ENCODE data around the gene TM7SF2. TPM values are rescaled to one million over a fixed set of nuclear protein-coding genes. Genes with fewer than 3 reads are reported as not detected.
"Not testable (repeated sequence)": the region's sequence is repeated elsewhere in the genome, so short reads cannot be mapped to it uniquely, and the experiment has no call there.

Gene TM7SF2
- total RNA-seq, 2 donors from 2014 or later, result 134 to 199 TPM

GRCh38 chr11:65118097-65118837, 6.6 kb downstream of the TM7SF2 start:
- peaks cover 34% of the 10 kb centered on the region for H3K36me3 ChIP-seq
- peaks cover 0 to 52% of the 10 kb centered on the region in 2 donors for H3K4me1 ChIP-seq
- no peak overlapping the region for H3K4me3 ChIP-seq
- peak overlapping the region; percentile 57 to 75 for H3K27ac ChIP-seq
- no peak for DNase-seq (ENCODE audit: low spot score)
- H3K9me3 ChIP-seq, result no peaks in the 10 kb centered on the region
- H3K27me3 ChIP-seq, result no peaks in the 10 kb centered on the region
- TF ChIP-seq, protein P1, sequence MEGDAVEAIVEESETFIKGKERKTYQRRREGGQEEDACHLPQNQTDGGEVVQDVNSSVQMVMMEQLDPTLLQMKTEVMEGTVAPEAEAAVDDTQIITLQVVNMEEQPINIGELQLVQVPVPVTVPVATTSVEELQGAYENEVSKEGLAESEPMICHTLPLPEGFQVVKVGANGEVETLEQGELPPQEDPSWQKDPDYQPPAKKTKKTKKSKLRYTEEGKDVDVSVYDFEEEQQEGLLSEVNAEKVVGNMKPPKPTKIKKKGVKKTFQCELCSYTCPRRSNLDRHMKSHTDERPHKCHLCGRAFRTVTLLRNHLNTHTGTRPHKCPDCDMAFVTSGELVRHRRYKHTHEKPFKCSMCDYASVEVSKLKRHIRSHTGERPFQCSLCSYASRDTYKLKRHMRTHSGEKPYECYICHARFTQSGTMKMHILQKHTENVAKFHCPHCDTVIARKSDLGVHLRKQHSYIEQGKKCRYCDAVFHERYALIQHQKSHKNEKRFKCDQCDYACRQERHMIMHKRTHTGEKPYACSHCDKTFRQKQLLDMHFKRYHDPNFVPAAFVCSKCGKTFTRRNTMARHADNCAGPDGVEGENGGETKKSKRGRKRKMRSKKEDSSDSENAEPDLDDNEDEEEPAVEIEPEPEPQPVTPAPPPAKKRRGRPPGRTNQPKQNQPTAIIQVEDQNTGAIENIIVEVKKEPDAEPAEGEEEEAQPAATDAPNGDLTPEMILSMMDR (IDR thresholded peaks at IDR 0.05), result peak in 1 of 2 donors; percentile 34

DNA sequence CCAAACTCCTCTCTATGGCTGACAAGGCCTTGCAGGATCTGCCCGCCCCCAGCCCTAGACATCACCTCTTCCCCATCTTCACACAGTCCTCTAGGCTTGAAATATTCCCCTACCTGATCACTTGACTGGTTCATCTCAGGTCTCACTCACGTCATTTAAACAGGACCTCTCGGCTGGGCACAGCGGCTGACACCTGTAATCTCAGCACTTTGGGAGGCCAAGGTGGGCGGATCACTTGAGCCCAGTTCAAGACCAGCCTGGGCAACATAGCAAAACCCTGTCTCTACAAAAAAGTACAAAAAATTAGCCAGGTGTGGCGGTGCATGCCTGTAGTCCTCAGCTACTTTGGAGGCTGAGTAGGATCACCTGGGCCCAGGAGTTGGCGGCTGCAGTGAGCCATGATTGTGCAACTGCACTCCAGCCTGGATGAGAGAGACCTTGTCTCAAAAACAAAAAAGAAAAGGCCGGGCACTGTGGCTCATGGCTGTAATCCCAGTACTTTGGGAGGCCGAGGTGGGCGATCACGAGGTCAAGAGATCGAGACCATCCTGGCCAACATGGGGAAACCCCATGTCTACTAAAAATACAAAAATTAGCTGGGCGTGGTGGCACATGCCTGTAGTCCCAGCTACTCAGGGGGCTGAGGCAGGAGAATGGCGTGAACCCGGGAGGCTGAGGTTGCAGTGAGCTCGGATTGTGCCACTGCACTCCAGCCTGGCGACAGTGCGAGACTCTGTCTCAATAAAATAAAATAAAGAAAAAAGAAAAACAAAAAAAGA, 7.4 kb downstream of the TM7SF2 start:
- not testable (repeated sequence) for H3K27me3 ChIP-seq; H3K4me3 ChIP-seq; H3K9me3 ChIP-seq; DNase-seq (ENCODE audit: low spot score)
- peak overlapping the region in 1 of 2 donors; percentile 8 for H3K27ac ChIP-seq
- H3K4me1 ChIP-seq, result peaks cover 0 to 47% of the 10 kb centered on the region in 2 donors
- H3K36me3 ChIP-seq, result peaks cover 34% of the 10 kb centered on the region

DNA sequence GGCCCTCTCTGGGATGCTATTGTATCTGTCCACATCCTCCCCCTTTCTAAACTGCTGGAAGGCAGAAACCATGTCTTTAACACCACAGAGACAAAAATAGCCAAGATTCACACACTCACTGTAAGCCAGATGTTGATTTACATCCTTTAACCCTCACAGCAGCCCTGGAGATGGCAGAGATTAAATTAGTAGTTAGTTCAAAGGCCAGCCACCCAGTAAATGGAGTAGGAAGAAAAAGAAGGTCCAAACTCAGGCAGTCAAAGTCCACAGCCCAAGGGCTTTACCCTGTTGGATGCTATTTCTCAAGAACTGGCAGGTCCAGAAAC, 8.0 kb downstream of the TM7SF2 start:
- no peak for DNase-seq (ENCODE audit: low spot score)
- H3K27ac ChIP-seq, result no peak overlapping the region
- H3K36me3 ChIP-seq, result peaks cover 35% of the 10 kb centered on the region
- H3K4me3 ChIP-seq, result no peak overlapping the region
- TF ChIP-seq, protein P1 (IDR thresholded peaks at IDR 0.05), result no peak
- H3K9me3 ChIP-seq, result no peaks in the 10 kb centered on the region
- peaks cover 0 to 47% of the 10 kb centered on the region in 2 donors for H3K4me1 ChIP-seq
- H3K27me3 ChIP-seq, result no peaks in the 10 kb centered on the region

DNA sequence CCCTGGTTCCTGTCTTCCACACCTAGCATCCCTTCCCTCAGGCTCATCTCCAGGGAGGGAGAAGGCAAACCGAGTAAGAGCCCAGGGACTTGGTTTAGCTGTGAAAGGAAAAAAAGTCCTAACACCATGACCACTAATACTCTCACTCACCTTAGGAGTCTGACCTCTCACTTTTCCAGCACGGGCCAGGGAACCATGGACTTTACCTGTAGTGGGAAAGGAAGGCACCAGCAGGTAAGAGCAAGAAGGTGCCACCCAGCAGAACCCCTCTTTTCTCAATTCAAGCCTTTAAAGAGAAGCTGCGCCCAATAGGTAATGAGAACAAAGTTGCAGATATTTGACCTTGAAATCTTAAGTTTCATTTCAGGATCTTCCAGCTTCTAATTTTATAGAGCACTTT, 9.2 kb downstream of the TM7SF2 start:
- peak overlapping the region; percentile 91 to 92 for H3K27ac ChIP-seq
- no peaks in the 10 kb centered on the region for H3K27me3 ChIP-seq
- no peak for DNase-seq (ENCODE audit: low spot score)
- TF ChIP-seq, protein P1 (IDR thresholded peaks at IDR 0.05), result no peak
- peaks cover 47% of the 10 kb centered on the region for H3K36me3 ChIP-seq
- peaks cover 0 to 44% of the 10 kb centered on the region in 2 donors for H3K4me1 ChIP-seq
- peak overlapping the region; percentile 85 to 96 for H3K4me3 ChIP-seq
- no peaks in the 10 kb centered on the region for H3K9me3 ChIP-seq

GRCh38 chr11:65121447-65121864, 9.8 kb downstream of the TM7SF2 start:
- no peaks in the 10 kb centered on the region for H3K9me3 ChIP-seq
- peak overlapping the region; percentile 85 to 96 for H3K4me3 ChIP-seq
- H3K27ac ChIP-seq, result peak overlapping the region; percentile 91 to 92
- peaks cover 51% of the 10 kb centered on the region for H3K36me3 ChIP-seq
- H3K27me3 ChIP-seq, result no peaks in the 10 kb centered on the region
- peaks cover 0 to 37% of the 10 kb centered on the region in 2 donors for H3K4me1 ChIP-seq
- TF ChIP-seq, protein P1 (IDR thresholded peaks at IDR 0.05), result no peak
- DNase-seq (ENCODE audit: low spot score), result no peak
